Lower leg skin (tissue), 4 donors: Measurements from ENCODE around the gene CLEC2L. TPM values are rescaled to one million over a fixed set of nuclear protein-coding genes. Genes with fewer than 3 reads are reported as not detected.

Source experiments
- DNase-seq, 2 donors: peaks; one replicate each; pipeline ENCODE4 v3.0.0-alpha.2; 2019; ENCODE audit warnings: low spot score in 2 of 2
- H3K4me3 ChIP-seq: fragments of 200-600 bp; sonication (generic); 2 replicates; pipeline ENCODE4 v1.5.1; 2017; ENCODE audit warnings: mild to moderate bottlenecking, low read depth; ENCODE audit not compliant: poor library complexity, severe bottlenecking
- CTCF ChIP-seq, 3 donors: fragments of 450-650 bp; IDR thresholded peaks; one replicate each; pipeline ENCODE4 v1.5.1; 2016; ENCODE audit warnings: antibody characterized with exemption in 3 of 3, mild to moderate bottlenecking in 3 of 3, moderate library complexity in 2 of 3
- POLR2A ChIP-seq, 2 donors: fragments of 450-650 bp; IDR thresholded peaks; one replicate each; pipeline ENCODE4 v1.6.1; 2016 to 2017; ENCODE audit warnings: antibody characterized with exemption in 2 of 2, mild to moderate bottlenecking in 1 of 2, moderate library complexity in 1 of 2
- WGBS, 2 donors: methylation state at CpG; one replicate each; pipeline ENCODE4 v1.1.5; 2018; 5-methylcytosine and 5-hydroxymethylcytosine counted together
- intact Hi-C: fragments of 100-400 bp; cut with DNase I; formaldehyde crosslinking; loops from one replicate; pipeline ENCODE4 v1.15.0; 2023; ENCODE audit warnings: low total_unique reads
- total RNA-seq, 4 donors: library from RNA; depleted of rRNA; stranded (reverse); fragments of >200 nt; gene quantifications; one replicate each; pipeline ENCODE4 v1.1.0, GENCODE V29; 2016

CLEC2L gene
- total RNA-seq, 4 donors from 2014 or later: not detected

DNA sequence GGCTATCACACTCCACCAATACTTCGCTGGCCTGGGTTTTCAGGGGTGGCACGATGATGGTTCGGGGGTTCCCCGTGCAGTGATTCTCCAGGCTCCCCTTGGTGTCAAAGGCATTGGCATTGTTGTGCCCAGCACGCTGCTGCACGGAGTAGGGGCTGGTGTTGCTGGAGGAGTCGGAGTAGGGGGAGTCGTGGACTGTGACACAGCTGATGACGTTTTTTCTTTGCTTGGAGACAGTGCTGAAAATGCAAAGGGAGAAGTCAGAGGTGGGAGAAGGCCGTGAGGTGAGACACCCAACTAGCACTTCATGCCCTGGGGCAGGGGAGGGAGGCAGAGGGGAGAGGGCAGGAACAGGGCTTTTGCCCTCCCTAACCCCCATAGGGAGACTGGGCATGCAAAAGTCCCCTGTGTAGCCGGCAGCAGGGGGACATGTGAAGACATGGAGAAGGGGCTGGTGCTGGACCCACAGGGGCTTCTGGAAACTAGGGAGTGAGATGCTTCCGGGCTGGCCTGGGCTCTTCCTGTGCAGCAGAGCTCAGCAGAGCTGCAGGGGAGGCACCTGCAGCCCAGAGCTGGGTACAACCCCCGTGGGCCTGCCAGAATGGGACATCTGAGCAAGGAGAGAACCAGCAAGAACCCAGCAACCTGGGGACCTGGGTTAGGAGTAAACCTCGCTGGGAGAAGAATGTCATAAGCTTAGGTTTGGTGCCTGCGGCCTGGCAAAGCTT, 60.5 kb downstream of the CLEC2L start:
- 90 to 93% methylated on average over 14 to 15 of the region's 15 CpGs for WGBS, 2 donors
- no peak for TF ChIP-seq POLR2A (IDR thresholded peaks at IDR 0.05)
- TF ChIP-seq CTCF (IDR thresholded peaks at IDR 0.05): no peak
- intact Hi-C loops: no loop called here
- DNase-seq: peak in 1 of 2 donors; percentile 62
- no peak overlapping the region for H3K4me3 ChIP-seq

- intact Hi-C loops: no loop called here
Observed at GRCh38 chr7:139585042-139585441, 61.6 kb downstream of the CLEC2L start.

GRCh38 chr7:139586286-139586685, 62.8 kb downstream of the CLEC2L start:
- 98 to 100% methylated on average over 3 of the region's 3 CpGs for WGBS, 2 donors
- intact Hi-C loops: no loop called here
- no peak overlapping the region for H3K4me3 ChIP-seq
- TF ChIP-seq CTCF (IDR thresholded peaks at IDR 0.05) (no peak), POLR2A (IDR thresholded peaks at IDR 0.05) (no peak)
- DNase-seq: no peak

More at GRCh38 chr7:139585042-139585441, 61.6 kb downstream of the CLEC2L start:
- DNase-seq: peak in 1 of 2 donors; percentile 40
- no peak for TF ChIP-seq POLR2A (IDR thresholded peaks at IDR 0.05)
- TF ChIP-seq CTCF (IDR thresholded peaks at IDR 0.05): no peak
- WGBS, 2 donors: 72 to 76% methylated on average over 5 of the region's 5 CpGs
- H3K4me3 ChIP-seq: no peak overlapping the region

DNA sequence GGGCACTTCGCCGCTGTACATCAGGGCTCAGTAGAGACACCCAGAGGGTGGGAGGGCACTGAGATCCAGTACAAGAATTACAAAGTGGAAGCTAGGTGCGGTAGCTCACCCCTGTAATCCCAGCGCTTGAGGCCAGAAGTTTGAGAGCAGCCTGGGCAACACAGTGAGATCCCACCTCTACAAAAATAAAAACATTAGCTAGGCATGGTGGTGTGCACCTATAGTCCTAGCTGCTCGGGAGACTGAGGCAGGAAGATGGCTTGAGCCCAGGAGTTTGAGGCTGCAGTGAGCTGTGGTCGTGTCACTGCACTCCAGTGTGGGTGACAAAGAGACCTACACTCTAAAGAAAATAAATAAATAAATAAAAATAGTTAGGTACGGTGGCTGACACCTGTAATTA, 64.0 kb downstream of the CLEC2L start:
- intact Hi-C loops: no loop called here
- DNase-seq: no peak
- WGBS, 2 donors: 96 to 98% methylated on average over 7 of the region's 7 CpGs
- TF ChIP-seq POLR2A (IDR thresholded peaks at IDR 0.05): no peak
- no peak for TF ChIP-seq CTCF (IDR thresholded peaks at IDR 0.05)
- H3K4me3 ChIP-seq: no peak overlapping the region

DNA sequence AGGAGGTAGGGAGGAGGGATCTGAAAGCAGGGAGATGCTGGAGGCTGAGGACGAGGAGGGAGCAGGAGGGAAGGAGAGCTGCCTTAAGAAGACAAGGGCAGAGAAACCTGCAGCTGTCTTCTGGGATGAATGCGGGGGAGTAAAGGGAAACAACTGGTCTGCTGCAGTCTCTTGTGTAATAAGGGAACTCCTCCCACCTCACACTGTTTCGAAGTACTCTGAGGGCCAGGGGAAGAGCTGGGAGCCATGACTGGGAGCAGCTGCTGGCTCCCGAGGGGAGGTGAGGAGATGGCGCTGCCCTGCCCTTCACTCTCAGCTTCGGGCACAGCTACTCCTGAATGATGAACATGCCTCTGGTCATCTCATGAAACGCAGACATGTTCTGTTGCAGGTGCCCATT, 65.1 kb downstream of the CLEC2L start:
- WGBS, 2 donors: 70 to 74% methylated on average over 7 of the region's 7 CpGs
- peak in 1 of 2 donors; percentile 78 for DNase-seq
- intact Hi-C loops: no loop called here
- no peak for TF ChIP-seq POLR2A (IDR thresholded peaks at IDR 0.05)
- no peak for TF ChIP-seq CTCF (IDR thresholded peaks at IDR 0.05)
- no peak overlapping the region for H3K4me3 ChIP-seq

DNA sequence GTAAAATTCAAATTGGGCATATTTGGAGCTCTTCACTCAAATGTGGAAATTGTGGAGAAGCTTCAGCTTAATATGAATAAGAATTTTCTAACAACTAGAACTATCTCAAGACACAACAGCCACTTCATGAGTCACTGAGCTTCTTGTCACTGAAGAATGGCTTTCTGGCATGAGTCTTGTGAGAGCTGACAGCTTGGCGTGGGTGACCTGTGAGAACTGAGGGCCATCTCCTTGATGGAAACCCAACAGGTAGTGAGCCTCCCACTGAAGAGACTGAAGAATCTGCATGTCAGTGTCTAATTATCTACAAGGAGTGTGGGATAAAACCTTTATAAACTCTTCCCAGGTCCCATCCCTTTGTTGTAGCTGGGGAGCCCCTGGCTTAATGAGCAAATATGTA, 66.0 kb downstream of the CLEC2L start:
- intact Hi-C loops: no loop called here
- no peak overlapping the region for H3K4me3 ChIP-seq
- DNase-seq: no peak
- TF ChIP-seq POLR2A (IDR thresholded peaks at IDR 0.05) (no peak), CTCF (IDR thresholded peaks at IDR 0.05) (no peak)
- 92 to 100% methylated on average over 1 of the region's 1 CpG for WGBS, 2 donors
